Fibroblast of the aortic adventitia (primary cell): Measurements from ENCODE around the gene ACAD11. TPM values are rescaled to one million over a fixed set of nuclear protein-coding genes. Genes with fewer than 3 reads are reported as not detected.
"Not testable (repeated sequence)": the region's sequence is repeated elsewhere in the genome, so short reads cannot be mapped to it uniquely, and the experiment has no call there.

ENCODE experiments used
- DNase-seq: peaks from one replicate; pipeline ENCODE4 v3.0.0-alpha.2; 2010; ENCODE audit warnings: low read depth
- H3K4me3 ChIP-seq: 2 replicates; pipeline ENCODE4 v1.5.1; 2011; ENCODE audit warnings: low read depth, mild to moderate bottlenecking, control low read depth, low read length, moderate library complexity
- total RNA-seq: library from RNA; depleted of rRNA; stranded (reverse); fragments of >200 nt; gene quantifications from 2 replicates; pipeline ENCODE4 v1.2.3, GENCODE V29; 2012; ENCODE audit warnings: low replicate concordance
- TF ChIP-seq, protein P1 (sequence below): IDR thresholded peaks from 2 replicates; pipeline ENCODE4 v1.5.1; 2011; ENCODE audit warnings: mild to moderate bottlenecking, low read length, control low read depth, inconsistent platforms; ENCODE audit not compliant: insufficient read depth

Gene ACAD11
- total RNA-seq, 1 donor = 37.8 TPM

DNA sequence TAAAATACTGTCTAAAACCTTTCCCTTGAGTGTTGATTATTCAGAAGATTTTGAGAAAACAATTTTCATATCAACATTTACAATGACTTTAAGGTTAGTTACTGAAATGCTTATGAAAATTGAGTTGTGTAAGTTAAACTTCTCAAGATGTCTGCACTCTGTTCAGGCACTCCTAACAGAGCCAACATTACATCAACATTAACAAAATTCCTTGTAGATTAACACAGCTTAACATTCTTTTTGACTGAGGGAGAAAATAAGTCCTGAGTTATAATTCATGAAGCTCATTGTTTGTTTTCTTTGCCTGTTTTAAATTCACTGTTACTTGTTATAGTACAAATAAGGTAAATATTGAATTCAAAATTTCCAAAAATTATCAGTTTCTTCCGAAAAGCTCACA is 53.5 kb downstream of the ACAD11 start:
- peak; percentile 74 for DNase-seq
- no peak overlapping the region for H3K4me3 ChIP-seq
- TF ChIP-seq, protein P1, sequence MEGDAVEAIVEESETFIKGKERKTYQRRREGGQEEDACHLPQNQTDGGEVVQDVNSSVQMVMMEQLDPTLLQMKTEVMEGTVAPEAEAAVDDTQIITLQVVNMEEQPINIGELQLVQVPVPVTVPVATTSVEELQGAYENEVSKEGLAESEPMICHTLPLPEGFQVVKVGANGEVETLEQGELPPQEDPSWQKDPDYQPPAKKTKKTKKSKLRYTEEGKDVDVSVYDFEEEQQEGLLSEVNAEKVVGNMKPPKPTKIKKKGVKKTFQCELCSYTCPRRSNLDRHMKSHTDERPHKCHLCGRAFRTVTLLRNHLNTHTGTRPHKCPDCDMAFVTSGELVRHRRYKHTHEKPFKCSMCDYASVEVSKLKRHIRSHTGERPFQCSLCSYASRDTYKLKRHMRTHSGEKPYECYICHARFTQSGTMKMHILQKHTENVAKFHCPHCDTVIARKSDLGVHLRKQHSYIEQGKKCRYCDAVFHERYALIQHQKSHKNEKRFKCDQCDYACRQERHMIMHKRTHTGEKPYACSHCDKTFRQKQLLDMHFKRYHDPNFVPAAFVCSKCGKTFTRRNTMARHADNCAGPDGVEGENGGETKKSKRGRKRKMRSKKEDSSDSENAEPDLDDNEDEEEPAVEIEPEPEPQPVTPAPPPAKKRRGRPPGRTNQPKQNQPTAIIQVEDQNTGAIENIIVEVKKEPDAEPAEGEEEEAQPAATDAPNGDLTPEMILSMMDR = no peak

DNA sequence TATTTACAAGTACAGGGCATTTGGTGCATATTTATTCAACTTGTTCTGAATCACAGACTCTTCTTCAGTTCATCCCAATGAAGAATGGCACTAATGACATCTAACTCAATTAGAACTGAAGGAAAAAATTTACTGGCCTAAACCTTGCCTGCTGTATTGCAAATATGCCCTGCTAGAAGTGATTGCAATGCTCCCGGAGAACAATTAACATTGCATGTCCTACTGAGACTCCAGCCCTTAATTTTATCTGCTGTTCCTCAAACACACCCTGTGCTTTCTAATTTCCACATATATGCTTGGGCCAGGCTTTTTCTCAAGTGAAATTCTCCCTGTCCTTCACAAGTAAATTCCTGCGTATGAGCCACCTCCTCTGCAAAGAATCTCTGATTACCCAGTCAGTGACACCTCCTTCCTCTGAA is 54.2 kb downstream of the ACAD11 start:
- peak; percentile 62 for DNase-seq
- no peak overlapping the region for H3K4me3 ChIP-seq
- TF ChIP-seq, protein P1 = no peak

DNA sequence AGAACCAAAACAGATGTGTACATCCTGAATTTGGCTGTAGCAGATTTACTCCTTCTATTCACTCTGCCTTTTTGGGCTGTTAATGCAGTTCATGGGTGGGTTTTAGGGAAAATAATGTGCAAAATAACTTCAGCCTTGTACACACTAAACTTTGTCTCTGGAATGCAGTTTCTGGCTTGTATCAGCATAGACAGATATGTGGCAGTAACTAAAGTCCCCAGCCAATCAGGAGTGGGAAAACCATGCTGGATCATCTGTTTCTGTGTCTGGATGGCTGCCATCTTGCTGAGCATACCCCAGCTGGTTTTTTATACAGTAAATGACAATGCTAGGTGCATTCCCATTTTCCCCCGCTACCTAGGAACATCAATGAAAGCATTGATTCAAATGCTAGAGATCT is 59.0 kb downstream of the ACAD11 start:
- peak; percentile 38 for DNase-seq
- H3K4me3 ChIP-seq = not testable (repeated sequence)

DNA sequence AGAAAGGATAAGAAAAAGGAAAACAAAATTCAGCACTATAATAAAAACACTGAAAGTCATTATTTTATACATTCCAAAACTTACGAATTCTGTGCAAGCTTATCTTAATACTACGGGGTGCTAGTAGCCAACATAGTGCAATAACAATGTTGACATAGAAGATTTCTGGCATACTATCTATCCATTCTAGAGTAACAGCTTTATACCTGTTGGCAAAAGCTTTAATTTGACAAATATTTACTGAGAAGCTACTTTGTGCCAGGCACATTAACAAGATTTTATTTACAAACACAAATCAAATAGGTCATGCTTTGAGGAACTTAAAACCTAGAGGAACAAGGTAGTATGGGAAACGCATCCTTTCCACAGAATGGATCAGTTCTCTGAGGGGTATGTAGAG is 61.4 kb downstream of the ACAD11 start:
- peak overlapping the region; percentile 54 for H3K4me3 ChIP-seq
- TF ChIP-seq, protein P1 = no peak
- DNase-seq = no peak

DNA sequence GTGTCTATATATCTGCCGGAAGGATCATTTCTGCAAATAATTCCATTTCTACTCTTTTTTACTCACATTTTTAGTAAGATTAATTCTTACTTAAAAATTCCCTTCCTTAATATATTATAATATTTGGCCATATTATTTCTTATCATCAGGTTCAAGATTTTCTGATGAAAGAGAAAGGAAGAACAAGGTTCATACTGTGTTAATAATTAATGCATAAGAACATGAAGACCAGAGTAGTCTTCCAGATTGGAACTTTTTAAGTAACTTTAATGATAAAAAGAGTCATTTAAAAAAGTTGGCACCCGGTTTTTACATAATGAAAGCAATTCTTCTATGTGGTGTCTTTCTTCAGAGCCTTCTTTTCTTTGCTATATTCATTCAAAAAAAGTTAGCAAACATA is 61.9 kb downstream of the ACAD11 start:
- TF ChIP-seq, protein P1 = no peak
- DNase-seq = no peak
- peak overlapping the region; percentile 54 for H3K4me3 ChIP-seq

DNA sequence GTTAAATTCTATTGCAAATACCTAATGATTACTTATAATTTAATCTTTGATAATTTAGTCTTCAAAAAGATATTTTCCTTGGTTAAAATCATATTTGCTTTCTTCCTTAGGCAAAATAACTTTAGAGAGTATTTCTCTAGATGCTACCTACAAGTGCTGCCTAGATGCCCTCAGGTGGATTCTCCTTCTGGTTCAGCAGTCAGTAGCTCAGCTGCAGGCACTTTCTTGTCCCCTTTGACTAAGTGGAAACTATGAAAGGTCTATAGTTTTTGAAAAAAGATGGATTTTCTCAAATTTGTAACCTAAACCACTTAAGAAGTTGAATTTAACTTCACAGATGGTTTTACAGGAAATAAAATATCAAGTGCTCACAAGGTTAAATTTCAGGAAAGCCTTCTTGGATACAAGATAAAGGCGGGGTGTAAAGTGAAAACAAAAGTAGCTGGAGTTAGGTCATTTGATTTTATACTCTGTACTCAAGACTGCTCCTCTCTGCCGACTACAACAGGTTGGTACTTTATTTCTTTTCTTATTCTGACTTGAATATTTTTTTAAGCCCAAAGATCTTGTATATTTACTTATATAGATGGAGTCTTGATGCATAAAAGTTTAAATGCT is 62.7 kb downstream of the ACAD11 start, which contains the start of gene ACKR4:
TSS of gene ACKR4 (plus strand) at position 455 of the 618 bp plus-strand sequence. CDS start 3,128 bp downstream, outside the sequence.
- TF ChIP-seq, protein P1 = no peak
- peak within 1 kb of the TSS; percentile 54 for H3K4me3 ChIP-seq
- peak; percentile 55 for DNase-seq

DNA sequence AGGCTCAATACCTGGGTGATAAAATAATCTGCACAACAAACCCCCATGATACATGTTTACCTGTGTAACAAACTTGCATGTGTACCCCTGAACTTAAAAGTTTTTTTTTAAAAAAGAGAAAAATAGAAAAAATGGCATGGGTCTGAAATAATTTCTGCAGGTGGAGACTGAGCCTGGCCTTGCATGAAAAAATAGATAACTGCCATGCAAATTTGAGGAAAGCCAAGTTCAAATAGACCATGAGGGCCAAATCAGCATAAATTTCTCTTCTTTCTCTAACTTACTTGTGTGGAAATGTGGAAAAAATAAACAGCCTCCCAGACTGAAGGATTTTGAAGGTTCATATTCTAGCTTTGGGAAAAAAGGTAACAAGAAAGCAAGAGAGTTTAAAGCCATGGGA is 63.3 kb downstream of the ACAD11 start:
- TF ChIP-seq, protein P1 = no peak
- no peak overlapping the region for H3K4me3 ChIP-seq
- DNase-seq = no peak
